Hematopoietic multipotent progenitor cell treated with erythropoietin and hydrocortisone succinate and interleukin-3 and kit ligand, for 15 days (in vitro differentiated cells): ENCODE results near the gene SYS1.
"Not testable (repeated sequence)": the region's sequence is repeated elsewhere in the genome, so short reads cannot be mapped to it uniquely, and the experiment has no call there.

ENCODE experiments used
- DNase-seq: peaks from one replicate; pipeline ENCODE4 v3.0.0-alpha.2; 2015; ENCODE audit warnings: low spot score

SYS1 gene

GRCh38 chr20:45340236-45340847 is 22.6 kb upstream of the SYS1 start:
- DNase-seq: no peak

- no peak for DNase-seq
Observed at GRCh38 chr20:45340951-45341350, 22.0 kb upstream of the SYS1 start.

- DNase-seq: no peak
Observed at GRCh38 chr20:45341579-45341938, 21.4 kb upstream of the SYS1 start.

GRCh38 chr20:45341939-45342854 is 20.8 kb upstream of the SYS1 start:
- DNase-seq: no peak

GRCh38 chr20:45342855-45343531 is 20.0 kb upstream of the SYS1 start:
- DNase-seq: no peak

- peak; percentile 54 for DNase-seq
Observed at GRCh38 chr20:45343532-45344167, 19.3 kb upstream of the SYS1 start.

- DNase-seq: no peak
Observed at GRCh38 chr20:45344168-45344860, 18.6 kb upstream of the SYS1 start.

- no peak for DNase-seq
Observed at GRCh38 chr20:45345104-45345936, 17.6 kb upstream of the SYS1 start.

GRCh38 chr20:45346291-45346718 is 16.7 kb upstream of the SYS1 start:
- no peak for DNase-seq

GRCh38 chr20:45346851-45347250 is 16.1 kb upstream of the SYS1 start:
- DNase-seq: no peak

- no peak for DNase-seq
Observed at GRCh38 chr20:45347297-45347935, 15.5 kb upstream of the SYS1 start.

- peak; percentile 55 for DNase-seq
Observed at GRCh38 chr20:45347936-45348778, 14.8 kb upstream of the SYS1 start, which contains the start of gene SDC4. Gene SDC4 (minus strand): TSS chr20:45348424. CDS start chr20:45348384, 40 bp downstream.

GRCh38 chr20:45350217-45350616 is 12.7 kb upstream of the SYS1 start:
- DNase-seq: no peak

- not testable (repeated sequence) for DNase-seq
Observed at GRCh38 chr20:45350795-45351194, 12.2 kb upstream of the SYS1 start.

GRCh38 chr20:45352729-45353128 is 10.2 kb upstream of the SYS1 start:
- no peak for DNase-seq

- DNase-seq: no peak
Observed at GRCh38 chr20:45353746-45354145, 9.2 kb upstream of the SYS1 start.

- no peak for DNase-seq
Observed at GRCh38 chr20:45354423-45355208, 8.3 kb upstream of the SYS1 start.
